Psoas muscle (tissue), 8 donors: ENCODE data around the gene MTHFD1L. TPM values are rescaled to one million over a fixed set of nuclear protein-coding genes. Genes with fewer than 3 reads are reported as not detected.
"Not testable (repeated sequence)": the region's sequence is repeated elsewhere in the genome, so short reads cannot be mapped to it uniquely, and the experiment has no call there.

Experiments used
- ATAC-seq, 4 donors: fragments of 200-7000 bp; cut with Tn5 transposase; one replicate each; pipeline ENCODE4 v1.9.1; 2020; ENCODE audit warnings: moderate library complexity in 3 of 4, mild to moderate bottlenecking in 2 of 4
- DNase-seq, 2 donors: peaks; one replicate each; pipeline ENCODE4 v3.0.0-alpha.2; 2020
- H3K27ac ChIP-seq: fragments of 200-600 bp; one replicate; pipeline ENCODE4 v1.8.0; 2022
- H3K27me3 ChIP-seq, 3 donors: fragments of 200-600 bp in 1 of 3; one replicate each; pipeline versions ENCODE4 v1.6.1 to v1.8.0; 2013 to 2022; ENCODE audit warnings: low read length in 2 of 3, mild to moderate bottlenecking in 2 of 3, moderate library complexity in 1 of 3; ENCODE audit not compliant: insufficient read depth in 3 of 3
- H3K36me3 ChIP-seq, 2 donors: fragments of 200-600 bp in 1 of 2; one replicate each; pipeline versions ENCODE4 v1.6.1 to v1.8.0; 2013 to 2022; ENCODE audit warnings: low read depth in 1 of 2, mild to moderate bottlenecking in 1 of 2, moderate library complexity in 1 of 2; ENCODE audit not compliant: insufficient read depth in 1 of 2
- H3K4me1 ChIP-seq: fragments of 200-600 bp; one replicate; pipeline ENCODE4 v1.8.0; 2022
- H3K4me3 ChIP-seq: fragments of 200-600 bp; one replicate; pipeline ENCODE4 v1.8.0; 2022; ENCODE audit warnings: mild to moderate bottlenecking
- H3K9me3 ChIP-seq: fragments of 200-600 bp; one replicate; pipeline ENCODE4 v1.8.0; 2022
- WGBS, 3 donors: extraction: QIAGEN DNeasy Blood & Tissue Kit; methylation state at CpG; one replicate each; pipeline versions ENCODE4 v1.1.6 to v1.1.7; 2013; 5-methylcytosine and 5-hydroxymethylcytosine counted together
- intact Hi-C, 2 donors: fragments of 100-400 bp; cut with DNase I; formaldehyde crosslinking; loops; one replicate each; pipeline versions ENCODE4 v1.11.0 to v1.14.2; 2022
- long read RNA-seq, 2 donors: library from polyadenylated mRNA; unstranded; transcript quantifications; one replicate each; pipeline ENCODE4 v2.0.0, GENCODE V29; 2021
- polyA plus RNA-seq, 3 donors: library from polyadenylated mRNA; stranded (reverse); fragments of 200-250 nt; gene quantifications; one replicate each; pipeline ENCODE4 v1.2.3, GENCODE V29; 2013
- total RNA-seq, 4 donors: library from RNA; stranded (reverse); fragmentation: NEBNext Ultra II Directional in 2 of 4; extraction: Animal tissue kit (Norgen Biotek cat#: 25700) in 2 of 4; gene quantifications; one replicate each; pipeline versions ENCODE4 v1.2.1 to v1.2.4, GENCODE V29; 2021 to 2023
- TF ChIP-seq, protein P1 (sequence below): fragments of 200-600 bp; IDR thresholded peaks from one replicate; pipeline ENCODE4 v1.8.0; 2022; ENCODE audit warnings: antibody characterized with exemption
- donor health status: healthy with polysubstance abuse.
- donor health status: DM: no; HTN: no; CAD: no; lungs with moderate emphysema.
- donor health status: Bipolar disorder and iron deficiency.
- donor health status: healthy.
- donor health status: DM: yes; HTN: yes; CAD: no.
- donor health status: DM: no; HTN: no; CAD: no.
- donor health status: DM: no; HTN: no; CAD: no.
- donor health status: DM: yes; HTN: yes; CAD: no.

The MTHFD1L gene
- total RNA-seq (1 to 10 TPM in 3 of 4 donors, under 1 TPM in 1; 0.79 to 4.1 (median 2.1) TPM), polyA plus RNA-seq (1 to 10 TPM in 1 of 3 donors, under 1 TPM in 2; 0.21 to 1.8 (median 0.23) TPM)
- long read RNA-seq, donor 1, partial matches to known transcripts: 0 of 3 reads
- long read RNA-seq, donor 1, other reads (novel, unspliced or antisense): 0 of 3 reads
- long read RNA-seq, donor 2: 0 reads

- H3K36me3 ChIP-seq: no peaks in the 10 kb centered on the region
- intact Hi-C loops: no loop called here
Measured at GRCh38 chr6:150865406-150866146, at the start of gene MTHFD1L. Gene MTHFD1L (plus strand): TSS chr6:150865702. CDS start chr6:150865823, 121 bp downstream.

GRCh38 chr6:150816554-150816953 lies 48.9 kb upstream of the MTHFD1L start:
- H3K4me3 ChIP-seq, H3K27me3 ChIP-seq, ATAC-seq, DNase-seq, H3K27ac ChIP-seq, H3K9me3 ChIP-seq, H3K4me1 ChIP-seq, H3K36me3 ChIP-seq: not testable (repeated sequence)
- WGBS, 3 donors: 77 to 83% (median 82%) methylated on average over 8 of the region's 8 CpGs
- intact Hi-C loops: loop anchor here in 1 of 2 donors (5.0 to 10.0 kb wide), 3 partner anchors 214 to 884 kb away; no protein-coding TSS in a partner anchor

More at GRCh38 chr6:150865406-150866146, at the start of gene MTHFD1L:
- Histone ChIP-seq H3K4me3 (peak within 1 kb of the TSS; percentile 80), H3K4me1 (no peaks in the 10 kb centered on the region), H3K27me3 (peaks cover 0 to 28% (median 3%) of the 10 kb centered on the region in 3 donors), H3K9me3 (no peaks in the 10 kb centered on the region), H3K27ac (peak within 1 kb of the TSS; percentile 38)
- DNase-seq (peak; percentile 72 to 77), ATAC-seq (peak; percentile 67 to 85 (median 79))
- TF ChIP-seq, protein P1, sequence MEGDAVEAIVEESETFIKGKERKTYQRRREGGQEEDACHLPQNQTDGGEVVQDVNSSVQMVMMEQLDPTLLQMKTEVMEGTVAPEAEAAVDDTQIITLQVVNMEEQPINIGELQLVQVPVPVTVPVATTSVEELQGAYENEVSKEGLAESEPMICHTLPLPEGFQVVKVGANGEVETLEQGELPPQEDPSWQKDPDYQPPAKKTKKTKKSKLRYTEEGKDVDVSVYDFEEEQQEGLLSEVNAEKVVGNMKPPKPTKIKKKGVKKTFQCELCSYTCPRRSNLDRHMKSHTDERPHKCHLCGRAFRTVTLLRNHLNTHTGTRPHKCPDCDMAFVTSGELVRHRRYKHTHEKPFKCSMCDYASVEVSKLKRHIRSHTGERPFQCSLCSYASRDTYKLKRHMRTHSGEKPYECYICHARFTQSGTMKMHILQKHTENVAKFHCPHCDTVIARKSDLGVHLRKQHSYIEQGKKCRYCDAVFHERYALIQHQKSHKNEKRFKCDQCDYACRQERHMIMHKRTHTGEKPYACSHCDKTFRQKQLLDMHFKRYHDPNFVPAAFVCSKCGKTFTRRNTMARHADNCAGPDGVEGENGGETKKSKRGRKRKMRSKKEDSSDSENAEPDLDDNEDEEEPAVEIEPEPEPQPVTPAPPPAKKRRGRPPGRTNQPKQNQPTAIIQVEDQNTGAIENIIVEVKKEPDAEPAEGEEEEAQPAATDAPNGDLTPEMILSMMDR: peak; percentile 48
- WGBS, 3 donors: 0 to 1% (median 1%) methylated on average over 37 to 78 of the region's 82 CpGs

- Histone ChIP-seq H3K4me3 (no peak overlapping the region), H3K4me1 (no peaks in the 10 kb centered on the region), H3K9me3 (no peaks in the 10 kb centered on the region), H3K27ac (no peak overlapping the region), H3K36me3 (no peaks in the 10 kb centered on the region), H3K27me3 (no peaks in the 10 kb centered on the region)
- intact Hi-C loops: no loop called here
- TF ChIP-seq, protein P1: no peak
- ATAC-seq (no peak), DNase-seq (no peak)
- WGBS, 3 donors: 67 to 75% (median 69%) methylated on average over 5 of the region's 5 CpGs
Measured at GRCh38 chr6:150822932-150823331, 42.6 kb upstream of the MTHFD1L start.

DNA sequence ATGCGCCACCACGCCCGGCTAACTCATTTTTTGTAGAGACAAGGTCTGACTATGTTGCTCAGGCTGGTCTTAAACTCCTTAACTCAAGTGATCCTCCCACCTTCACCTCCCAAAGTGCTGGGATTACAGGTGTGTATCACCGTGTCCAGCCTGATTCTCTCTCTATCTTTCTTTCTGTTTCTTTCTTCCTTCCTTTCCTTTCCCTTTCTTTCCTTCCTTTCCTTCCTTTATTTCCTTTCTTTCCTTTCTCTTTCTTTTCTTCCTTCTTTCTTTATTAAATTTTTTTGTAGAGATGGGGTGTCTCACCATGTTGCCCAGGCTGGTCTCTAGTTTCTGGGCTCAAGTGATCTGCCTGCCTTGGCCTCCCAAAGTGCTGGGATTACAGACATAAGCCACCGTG lies 38.7 kb upstream of the MTHFD1L start:
- Histone ChIP-seq H3K4me1 (no peaks in the 10 kb centered on the region), H3K4me3 (no peak overlapping the region), H3K27ac (no peak overlapping the region), H3K36me3 (peaks cover 0 to 8% of the 10 kb centered on the region in 2 donors), H3K27me3 (peaks cover 0 to 2% (median 0%) of the 10 kb centered on the region in 3 donors), H3K9me3 (no peaks in the 10 kb centered on the region)
- ATAC-seq: no peak
- no peak for DNase-seq
- intact Hi-C loops: no loop called here
- 91 to 96% (median 92%) methylated on average over 5 of the region's 5 CpGs for WGBS, 3 donors
- TF ChIP-seq, protein P1: no peak

DNA sequence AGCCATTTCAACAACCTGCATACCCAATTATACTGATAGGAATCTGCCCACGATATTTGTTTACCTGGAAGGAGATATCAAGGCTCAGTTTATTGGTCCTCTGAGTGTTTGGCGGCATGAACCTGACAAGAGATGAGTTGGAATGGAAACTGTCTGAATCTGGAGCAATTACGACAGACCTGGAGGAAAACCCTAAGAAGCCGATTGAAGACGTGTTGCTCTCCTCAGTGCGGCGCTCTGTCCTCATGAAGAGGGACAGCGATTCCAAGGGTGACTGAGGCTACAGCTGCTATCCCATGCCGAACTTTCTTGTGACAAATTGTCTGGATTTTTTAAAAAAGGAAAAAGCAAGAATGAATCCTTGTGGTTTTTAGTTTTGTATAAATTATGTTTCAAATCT lies 37.4 kb upstream of the MTHFD1L start:
- 87 to 92% (median 89%) methylated on average over 9 of the region's 9 CpGs for WGBS, 3 donors

More for the DNA sequence above, 37.4 kb upstream of the MTHFD1L start:
- H3K36me3 ChIP-seq, intact Hi-C loops, DNase-seq, H3K4me1 ChIP-seq, ATAC-seq, H3K9me3 ChIP-seq, H3K27me3 ChIP-seq, H3K4me3 ChIP-seq, H3K27ac ChIP-seq: not testable (repeated sequence)
